Anterior cingulate cortex (tissue), 58 donors: Measurements from ENCODE around the gene CCDC141.

Experiments
- DNase-seq, 58 donors: peaks; one replicate each; lab custom pipeline; 2025; lab: John Stamatoyannopoulos, UW

Gene CCDC141

GRCh38 chr2:178914259-178914849 lies 135.6 kb downstream of the CCDC141 start:
- peak in 53 of 58 donors; percentile 2 to 88 (median 44) for DNase-seq

GRCh38 chr2:178913049-178913441 lies 136.9 kb downstream of the CCDC141 start:
- DNase-seq = no peak

- no peak for DNase-seq
These were observed 137.4 kb downstream of the CCDC141 start for GRCh38 chr2:178912416-178913048.

- DNase-seq = no peak
These were observed 138.9 kb downstream of the CCDC141 start for GRCh38 chr2:178911039-178911438.

GRCh38 chr2:178910005-178910404 lies 139.9 kb downstream of the CCDC141 start:
- no peak for DNase-seq

GRCh38 chr2:178909507-178909906 lies 140.4 kb downstream of the CCDC141 start:
- no peak for DNase-seq

- no peak for DNase-seq
These were observed 141.1 kb downstream of the CCDC141 start for GRCh38 chr2:178908810-178909209.

GRCh38 chr2:178905261-178905660 lies 144.7 kb downstream of the CCDC141 start:
- DNase-seq = no peak

- no peak for DNase-seq
These were observed 150.3 kb downstream of the CCDC141 start for GRCh38 chr2:178899656-178900055.

GRCh38 chr2:178895872-178896271 lies 154.1 kb downstream of the CCDC141 start:
- no peak for DNase-seq

- no peak for DNase-seq
These were observed 154.8 kb downstream of the CCDC141 start for GRCh38 chr2:178895171-178895570.

- no peak for DNase-seq
These were observed 156.9 kb downstream of the CCDC141 start for GRCh38 chr2:178892751-178893625.

- DNase-seq = no peak
These were observed 157.9 kb downstream of the CCDC141 start for GRCh38 chr2:178891959-178892485.

- DNase-seq = peak in 31 of 58 donors; percentile 1 to 59 (median 27)
These were observed 158.5 kb downstream of the CCDC141 start for GRCh38 chr2:178891265-178891958.

- DNase-seq = no peak
These were observed 163.9 kb downstream of the CCDC141 start for GRCh38 chr2:178886006-178886405.

- no peak for DNase-seq
These were observed 165.5 kb downstream of the CCDC141 start for GRCh38 chr2:178884440-178884839.

GRCh38 chr2:178882666-178883440 lies 167.1 kb downstream of the CCDC141 start:
- no peak for DNase-seq

- DNase-seq = no peak
These were observed 168.9 kb downstream of the CCDC141 start for GRCh38 chr2:178881075-178881474.

GRCh38 chr2:178880257-178880656 lies 169.7 kb downstream of the CCDC141 start:
- no peak for DNase-seq

GRCh38 chr2:178877874-178878273 lies 172.1 kb downstream of the CCDC141 start:
- DNase-seq = no peak
